Activated T-cell treated with anti-CD3 and anti-CD28 coated beads for 48 hours (primary cell): Measurements from ENCODE around the gene EXOSC9.

Experiments used
- DNase-seq: peaks from one replicate; pipeline ENCODE4 v3.0.0-alpha.2; 2020; ENCODE audit warnings: low read depth

Gene EXOSC9

DNA sequence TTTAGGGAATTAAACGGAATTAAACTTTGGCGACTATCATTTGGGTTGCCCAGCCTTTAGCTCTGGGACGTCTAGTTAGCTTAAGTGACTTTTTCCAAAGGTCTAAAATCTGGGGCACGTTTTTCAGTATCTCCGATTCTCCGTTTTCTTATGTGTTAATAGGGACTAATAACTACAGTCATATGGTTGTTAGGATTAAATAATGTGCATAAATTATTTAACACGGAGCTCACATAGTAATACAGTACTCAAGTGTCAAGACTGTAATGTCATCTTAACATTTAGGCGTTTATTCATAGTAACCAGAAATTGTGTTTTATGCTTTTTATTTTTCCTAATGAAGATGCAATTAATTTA lies 23.0 kb downstream of the EXOSC9 start:
- no peak for DNase-seq

DNA sequence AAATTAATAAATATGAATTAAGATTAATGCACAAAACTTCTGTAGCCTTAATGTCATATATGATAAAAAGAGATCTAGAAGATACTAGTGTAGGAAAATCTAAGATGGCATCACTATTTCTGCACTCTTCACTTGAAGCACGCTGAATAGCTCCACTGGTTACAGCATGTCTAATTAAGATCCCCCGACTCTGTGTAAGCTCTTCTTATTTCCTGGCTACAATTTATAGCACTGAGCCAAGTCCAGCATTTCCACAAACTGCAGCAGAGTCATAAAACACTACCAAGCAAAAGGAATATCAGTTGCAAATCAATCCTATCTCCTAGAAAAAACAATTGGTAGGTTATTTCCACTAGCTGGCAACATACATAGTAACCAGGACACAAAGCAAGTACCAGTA lies 23.8 kb downstream of the EXOSC9 start:
- DNase-seq = no peak

DNA sequence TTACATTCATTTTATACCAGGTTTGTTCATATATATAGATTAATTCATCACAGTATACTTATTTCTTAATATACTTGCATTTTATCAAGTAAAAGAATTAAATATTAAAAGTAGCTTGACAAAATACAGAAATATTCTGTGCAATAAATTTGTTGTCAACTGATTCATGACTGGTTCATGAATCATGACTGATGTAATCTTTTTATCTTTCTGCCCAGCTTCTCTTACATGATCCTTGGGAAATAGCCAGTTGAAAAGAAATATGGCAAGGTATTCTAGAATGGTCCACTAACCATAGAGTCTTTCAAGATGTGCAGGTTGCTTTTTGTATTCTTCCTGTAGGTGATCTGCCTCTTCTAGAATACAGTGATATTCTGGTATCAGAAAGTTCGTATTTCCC lies 26.7 kb downstream of the EXOSC9 start:
- DNase-seq = no peak

DNA sequence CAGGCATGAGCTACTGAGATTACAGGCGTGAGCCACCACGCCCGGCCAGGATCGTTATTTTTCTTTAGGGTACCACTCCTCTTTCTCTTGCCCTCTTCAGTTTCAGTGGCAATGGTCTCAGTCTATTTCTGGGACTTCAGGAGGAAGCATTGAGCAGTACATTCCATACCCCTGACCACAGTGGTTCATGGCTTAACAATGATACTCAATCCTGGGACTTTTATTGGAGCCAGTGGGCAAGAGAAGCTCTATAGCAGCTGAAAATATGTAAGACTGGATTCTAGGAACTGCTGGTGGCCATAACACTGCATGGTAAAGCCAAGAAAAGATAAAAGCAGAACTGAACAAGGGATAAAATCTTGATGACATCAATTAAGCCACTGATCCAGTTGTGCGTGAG lies 28.4 kb downstream of the EXOSC9 start:
- DNase-seq = no peak

GRCh38 chr4:121838136-121838535 lies 37.0 kb downstream of the EXOSC9 start:
- no peak for DNase-seq

- DNase-seq = no peak
Observed at GRCh38 chr4:121842862-121843261, 41.7 kb downstream of the EXOSC9 start.

- no peak for DNase-seq
Observed at GRCh38 chr4:121846662-121847061, 45.5 kb downstream of the EXOSC9 start.

DNA sequence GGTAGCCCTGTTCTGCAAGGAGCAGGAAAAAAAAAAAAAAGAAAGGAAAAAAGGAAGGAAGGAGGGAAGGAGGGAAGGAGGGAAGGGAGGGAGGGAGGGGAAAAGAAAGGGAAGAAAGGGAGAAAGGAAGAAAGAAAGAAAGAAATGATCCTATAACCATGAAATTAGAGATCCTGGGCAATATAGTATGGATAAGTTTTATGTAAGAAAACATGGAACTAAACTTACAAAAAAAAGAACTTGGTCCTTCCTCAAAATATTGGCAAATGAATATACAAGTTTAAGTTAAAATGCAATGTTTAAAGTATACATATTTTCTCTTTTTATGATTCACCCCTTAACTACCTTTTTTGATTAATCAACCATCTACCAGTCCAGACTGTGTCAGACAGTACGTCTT lies 50.2 kb downstream of the EXOSC9 start:
- DNase-seq = no peak

GRCh38 chr4:121860121-121860520 lies 59.0 kb downstream of the EXOSC9 start:
- no peak for DNase-seq

DNA sequence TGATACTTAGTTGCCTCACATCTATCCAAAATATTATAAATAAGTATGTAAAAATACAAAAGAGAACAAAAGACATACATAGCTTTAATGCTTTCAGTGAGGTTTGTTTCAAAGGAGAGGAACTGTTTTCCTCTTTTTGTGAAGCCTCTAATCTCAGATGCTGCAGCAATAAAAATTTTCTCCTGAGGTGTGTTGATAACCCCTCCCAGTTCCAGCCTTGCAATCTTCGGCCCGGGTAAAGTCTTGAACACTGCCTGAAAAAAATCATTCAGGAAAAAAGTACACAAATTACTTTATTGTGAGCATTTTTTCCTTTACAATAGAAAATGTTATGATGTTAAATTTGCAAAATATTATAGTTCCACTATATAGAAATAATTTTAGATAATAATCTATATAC lies 60.3 kb downstream of the EXOSC9 start:
- DNase-seq = no peak

DNA sequence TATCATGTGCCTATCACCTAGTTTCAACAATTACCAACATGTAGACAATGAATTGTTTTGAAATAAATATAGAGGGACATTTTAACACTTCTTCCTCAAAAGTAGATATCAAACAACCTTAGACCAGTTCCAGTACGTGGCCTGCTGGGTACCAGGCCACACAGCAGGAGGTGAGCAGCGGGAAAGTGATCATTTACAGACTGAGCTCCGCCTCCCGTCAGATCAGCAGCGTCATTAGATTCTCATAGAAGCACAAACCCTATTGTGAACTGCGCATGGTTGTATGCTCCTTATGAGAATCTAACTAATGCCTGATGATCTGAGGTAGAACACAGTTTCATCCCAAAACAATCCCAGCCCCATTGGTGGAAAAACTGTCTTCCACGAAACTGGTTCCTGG lies 62.7 kb downstream of the EXOSC9 start:
- no peak for DNase-seq
